ENCODE measurements around the gene SFXN3.

The SFXN3 gene

DNA sequence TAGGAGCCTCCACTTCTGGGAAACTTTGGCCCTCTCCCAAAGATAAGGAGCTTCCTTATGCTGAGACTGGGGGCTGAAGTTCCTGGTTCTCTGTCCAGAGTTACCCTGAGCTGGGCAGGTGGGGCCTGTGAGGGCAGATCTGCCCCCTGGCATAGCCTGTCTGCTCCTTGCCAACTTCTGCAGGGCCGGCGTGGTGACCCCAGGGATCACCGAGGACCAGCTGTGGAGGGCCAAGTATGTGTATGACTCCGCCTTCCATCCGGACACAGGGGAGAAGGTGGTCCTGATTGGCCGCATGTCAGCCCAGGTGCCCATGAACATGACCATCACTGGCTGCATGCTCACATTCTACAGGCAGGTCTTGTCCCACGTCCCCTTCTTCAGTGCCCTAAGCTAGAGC is 4.3 kb downstream of the SFXN3 start:
- DNase-seq = no peak

DNA sequence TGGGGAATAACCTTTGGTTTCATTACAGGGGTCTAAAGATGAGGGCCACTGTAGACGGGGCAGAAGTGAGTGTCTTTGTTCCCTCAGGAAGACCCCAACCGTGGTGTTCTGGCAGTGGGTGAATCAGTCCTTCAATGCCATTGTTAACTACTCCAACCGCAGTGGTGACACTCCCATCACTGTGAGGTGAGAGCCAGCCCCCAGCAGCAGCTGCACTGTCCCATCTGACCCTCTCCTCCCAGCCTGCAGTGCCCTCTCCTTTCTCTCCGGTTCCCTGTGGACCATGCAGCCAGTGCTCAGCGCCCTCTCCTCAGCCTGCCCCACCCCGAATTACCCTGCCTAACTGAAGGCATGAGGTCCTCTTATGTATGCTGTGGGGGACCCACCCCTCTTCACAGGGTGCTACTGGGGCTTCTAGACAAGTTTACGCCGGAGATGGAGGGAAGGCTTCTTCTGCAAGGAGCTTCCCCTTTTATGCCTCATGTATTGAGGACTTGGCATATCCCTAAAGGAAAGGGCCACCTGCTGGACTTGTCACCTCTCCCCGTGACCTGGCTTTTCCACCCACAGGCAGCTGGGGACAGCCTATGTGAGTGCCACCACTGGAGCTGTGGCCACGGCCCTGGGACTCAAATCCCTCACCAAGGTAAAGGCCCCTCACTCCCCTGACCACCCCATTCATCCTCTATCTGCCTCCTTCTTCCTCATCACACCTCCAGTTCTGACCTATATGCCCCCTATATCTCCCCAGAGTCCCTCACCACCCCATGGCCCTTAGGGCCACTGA is 5.1 kb downstream of the SFXN3 start:
- DNase-seq = no peak

DNA sequence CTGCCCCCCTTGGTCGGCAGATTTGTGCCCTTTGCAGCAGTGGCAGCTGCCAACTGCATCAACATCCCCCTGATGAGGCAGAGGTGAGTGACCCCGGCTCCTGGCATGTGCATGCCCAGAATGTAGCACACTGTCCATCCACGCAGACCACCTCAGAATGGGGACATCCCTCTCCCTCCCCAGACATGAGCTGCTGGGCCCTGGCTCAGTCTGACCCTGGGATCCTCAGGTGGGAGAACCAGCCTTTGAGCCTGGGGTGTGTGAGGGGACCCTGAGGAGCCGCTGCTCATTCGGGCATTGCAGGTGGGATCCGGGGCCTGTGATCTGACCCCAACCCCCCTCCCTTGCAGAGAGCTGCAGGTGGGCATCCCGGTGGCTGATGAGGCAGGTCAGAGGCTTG is 5.7 kb downstream of the SFXN3 start:
- DNase-seq = no peak

DNA sequence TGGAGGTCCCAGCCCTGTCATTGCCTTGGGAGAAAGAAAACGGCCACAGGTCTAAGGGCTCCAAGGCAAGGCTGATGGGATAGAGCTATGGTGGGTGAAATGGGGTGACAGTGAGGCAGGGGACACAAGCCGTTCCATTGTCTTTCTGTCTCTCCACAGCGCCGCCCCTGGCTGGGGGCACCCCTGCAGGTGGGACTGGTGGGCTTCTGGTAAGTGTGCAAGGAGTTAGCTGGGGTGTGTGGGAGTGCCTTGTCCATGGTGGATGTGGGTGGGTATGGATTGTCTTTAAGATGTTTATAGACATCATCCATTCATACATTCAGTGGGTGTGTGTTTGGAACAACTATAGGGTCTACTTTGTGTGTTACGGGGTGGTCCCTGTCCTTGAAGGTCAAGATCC is 7.5 kb downstream of the SFXN3 start:
- DNase-seq = no peak

DNA sequence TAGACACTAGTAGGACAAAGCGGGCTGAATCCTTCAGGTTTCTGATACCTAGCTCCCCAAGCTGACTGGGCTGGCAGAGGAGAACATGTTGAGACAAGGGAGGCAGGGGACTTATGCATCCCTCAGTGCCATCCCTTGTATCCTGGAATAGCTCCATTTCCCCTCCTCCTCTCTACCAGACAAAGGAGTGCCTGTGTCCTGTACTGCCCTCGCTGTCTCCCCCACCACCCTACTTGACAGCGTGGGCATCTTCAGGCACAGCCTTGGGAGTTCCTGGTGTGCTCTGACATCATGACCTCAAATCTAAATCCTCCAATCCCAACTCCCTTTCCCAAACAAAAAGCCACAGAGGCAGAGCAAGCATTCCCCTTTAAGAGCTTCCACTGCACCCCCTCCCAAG is 9.0 kb downstream of the SFXN3 start:
- no peak for DNase-seq

DNA sequence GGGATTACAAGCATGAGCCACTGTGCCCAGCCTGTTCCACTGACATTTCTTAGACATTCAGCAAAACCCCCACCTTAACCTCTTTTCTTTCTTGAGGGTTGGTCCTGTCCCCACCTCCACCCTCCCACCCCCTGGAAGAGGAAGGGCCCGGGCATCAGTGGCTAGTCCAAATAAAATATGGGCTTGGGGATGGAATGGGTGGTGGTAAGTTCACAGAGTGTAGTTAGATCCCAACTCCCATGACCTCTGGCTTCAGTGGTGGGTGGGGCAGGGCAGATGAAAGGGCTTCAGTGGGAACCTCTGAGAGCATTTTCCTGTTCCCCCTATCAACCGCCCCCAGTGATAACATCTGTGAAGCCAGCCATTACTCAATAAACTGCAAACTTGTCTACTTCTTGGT is 9.8 kb downstream of the SFXN3 start:
- DNase-seq = no peak

DNA sequence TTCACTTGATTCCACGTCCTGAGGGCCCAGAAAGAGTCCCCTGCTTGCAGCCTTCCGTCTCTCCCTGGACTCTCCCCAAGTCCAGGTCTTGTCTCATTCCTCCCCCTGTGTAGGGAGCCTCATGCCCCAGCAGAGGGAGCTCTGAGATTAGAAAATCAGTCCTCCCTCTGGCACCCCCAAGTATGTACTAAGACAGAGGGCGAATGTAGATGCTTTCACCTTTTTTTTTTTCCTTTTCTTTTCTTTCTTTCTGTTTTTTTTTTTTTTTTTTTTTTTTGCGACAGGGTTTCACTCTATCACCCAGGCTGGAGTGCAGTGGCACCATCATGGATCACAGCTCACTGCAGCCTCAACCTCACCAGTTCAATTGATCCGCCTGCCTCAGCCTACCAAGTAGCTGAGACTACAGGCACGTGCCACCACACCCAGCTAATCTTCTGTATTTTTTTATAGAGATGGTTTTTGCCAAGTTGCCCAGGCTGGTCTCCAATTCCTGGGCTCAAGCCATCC is 10.3 kb downstream of the SFXN3 start:
- DNase-seq = peak; percentile 34

DNA sequence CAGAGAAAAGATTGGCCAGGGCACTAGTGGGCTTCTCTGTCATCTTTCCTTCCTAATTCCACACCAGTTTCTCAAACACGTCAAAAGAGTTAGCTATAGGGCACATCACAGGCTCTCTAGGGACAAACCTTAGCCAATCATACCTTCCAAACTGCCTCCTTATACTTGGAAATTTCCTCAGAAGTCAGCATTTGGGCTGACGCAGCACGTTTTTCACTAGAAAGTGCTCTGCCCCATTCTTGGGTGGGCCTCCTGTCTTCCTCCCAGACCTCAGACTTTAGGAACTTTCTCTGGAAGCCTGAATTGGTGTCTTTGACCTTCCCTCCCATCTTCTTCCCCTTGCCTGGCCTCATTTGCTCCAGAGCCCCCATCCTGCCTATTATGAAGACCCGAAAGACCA is 11.1 kb downstream of the SFXN3 start:
- DNase-seq = no peak

DNA sequence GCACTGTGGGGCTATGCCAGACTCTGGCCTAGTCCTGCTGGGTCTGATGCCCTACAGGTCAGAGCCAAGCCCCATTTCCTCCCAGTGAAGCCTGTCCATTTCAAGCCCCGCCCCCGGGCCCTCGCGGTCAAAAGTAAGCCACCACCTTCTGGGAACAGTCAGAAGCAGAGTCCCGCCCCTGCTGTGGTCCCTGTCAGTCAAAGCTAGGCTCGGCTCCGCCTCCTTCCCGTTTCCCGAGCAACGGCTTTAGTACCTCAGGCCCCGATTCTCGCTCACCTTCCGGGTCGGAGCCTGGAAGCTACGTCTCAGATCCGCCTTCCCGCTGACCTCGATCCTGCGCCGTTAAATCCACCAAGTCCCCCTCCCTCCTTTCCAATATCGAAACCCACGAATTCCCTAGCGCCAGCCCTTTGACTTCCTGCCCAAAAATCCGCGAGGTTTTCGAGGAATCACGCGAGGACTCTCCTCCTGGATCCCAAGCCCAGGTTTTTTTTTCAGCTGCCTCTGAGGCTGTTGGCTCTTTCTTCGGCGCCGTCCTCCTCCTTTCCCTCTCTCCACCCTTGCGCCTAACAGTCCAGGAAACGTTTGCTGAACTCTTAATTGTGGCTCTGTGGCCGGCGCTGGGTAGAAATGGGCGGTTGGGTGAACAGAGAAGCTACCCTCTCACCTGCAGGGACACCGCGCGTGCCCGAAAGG is 11.8 kb downstream of the SFXN3 start:
- DNase-seq = peak; percentile 95

DNA sequence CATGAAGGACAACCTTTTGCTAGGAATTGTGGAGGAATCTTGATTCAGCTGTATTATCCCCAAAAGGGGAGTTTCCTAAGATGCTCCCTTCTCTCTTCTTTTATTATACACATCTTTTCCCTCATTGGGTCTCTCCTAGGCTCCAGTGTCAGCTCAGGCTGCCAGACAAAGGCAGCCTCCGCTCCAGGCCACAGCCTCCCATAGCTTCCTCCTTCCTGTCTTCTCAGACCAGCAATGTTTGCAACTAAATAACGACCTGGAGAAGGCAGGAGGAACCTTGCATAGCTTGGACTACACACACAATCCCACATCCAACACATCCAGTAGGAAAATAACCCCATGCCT is 12.3 kb downstream of the SFXN3 start:
- no peak for DNase-seq

DNA sequence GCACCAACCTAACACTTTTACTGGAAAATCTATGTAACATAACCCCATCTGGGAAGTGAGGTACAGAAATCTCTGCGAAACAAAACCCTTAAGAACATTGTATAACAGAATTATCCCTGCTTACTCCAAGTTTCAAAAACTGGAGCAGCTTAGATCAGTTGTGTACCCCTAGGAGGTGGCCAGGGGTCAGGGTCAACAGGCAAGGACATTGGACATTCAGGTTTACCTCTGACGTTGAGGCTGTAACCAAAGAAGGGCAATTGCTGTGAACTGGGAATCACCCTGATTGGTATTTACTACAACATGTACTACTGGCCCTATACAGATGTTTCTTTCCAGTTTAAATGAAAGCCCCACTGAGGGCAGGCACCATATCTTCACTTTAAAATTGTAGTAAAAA is 13.1 kb downstream of the SFXN3 start:
- no peak for DNase-seq

DNA sequence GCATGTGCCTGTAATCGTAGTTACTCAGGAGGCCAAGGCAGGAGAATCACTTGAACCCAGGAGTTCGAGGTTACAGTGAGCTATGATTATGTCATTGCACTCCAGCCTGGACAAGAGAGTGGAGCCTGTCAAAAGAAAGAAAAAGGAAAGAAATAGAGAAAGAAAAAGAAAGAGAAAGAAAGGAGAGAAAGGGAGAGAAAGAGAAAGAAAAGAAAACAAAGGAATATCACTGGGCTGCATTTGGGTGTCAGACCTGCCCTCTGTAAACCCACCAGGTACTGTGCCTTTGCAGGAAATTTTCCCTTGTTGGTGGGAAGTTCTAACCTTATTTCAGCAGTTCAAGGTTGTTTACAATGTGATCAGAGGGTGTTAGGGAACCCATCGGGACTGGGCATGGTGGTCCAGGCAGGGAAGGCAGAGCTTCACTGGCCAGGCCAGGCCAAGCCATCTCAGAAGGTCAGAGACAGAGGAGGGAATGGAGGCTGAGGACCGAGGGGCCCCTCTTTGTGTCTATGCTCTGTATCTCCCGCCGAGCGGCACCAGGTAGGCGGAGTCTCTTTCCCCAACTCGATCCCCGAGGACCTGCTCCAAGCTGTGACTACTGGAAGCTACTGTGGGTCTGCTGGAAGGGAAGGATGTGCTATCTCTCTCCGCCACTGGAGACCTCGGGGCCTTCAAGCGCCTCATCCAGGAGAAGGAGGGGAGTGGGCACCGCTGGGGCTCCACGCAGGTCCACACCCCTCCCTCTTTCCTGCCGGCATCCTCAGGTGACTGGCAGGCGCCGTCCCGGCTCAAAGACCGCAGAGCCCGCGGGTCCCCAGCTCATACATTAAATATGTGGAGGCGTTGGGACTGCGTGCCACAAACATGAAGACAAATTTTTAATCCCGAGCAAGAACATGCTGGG is 15.6 kb downstream of the SFXN3 start:
- peak; percentile 47 for DNase-seq

DNA sequence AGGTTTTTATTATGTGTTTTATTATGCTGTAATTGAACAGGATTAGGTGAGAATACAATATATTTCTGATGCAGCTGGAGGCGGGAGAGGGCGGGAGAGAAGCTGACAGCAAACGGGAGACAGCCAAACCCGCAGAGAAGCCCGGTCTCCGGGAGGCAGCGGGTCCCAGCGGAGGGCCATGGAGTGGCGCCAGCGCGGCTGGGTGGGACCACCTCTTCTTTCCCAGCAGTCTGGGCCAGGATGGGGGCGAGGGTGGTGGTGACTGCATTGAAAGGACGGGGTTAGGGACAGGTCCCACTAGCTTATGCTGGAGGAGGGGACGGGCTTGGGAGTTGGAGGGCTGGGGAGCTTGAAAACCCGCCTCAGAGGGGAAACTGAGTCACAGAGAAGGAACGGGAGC is 16.2 kb downstream of the SFXN3 start:
- no peak for DNase-seq

DNA sequence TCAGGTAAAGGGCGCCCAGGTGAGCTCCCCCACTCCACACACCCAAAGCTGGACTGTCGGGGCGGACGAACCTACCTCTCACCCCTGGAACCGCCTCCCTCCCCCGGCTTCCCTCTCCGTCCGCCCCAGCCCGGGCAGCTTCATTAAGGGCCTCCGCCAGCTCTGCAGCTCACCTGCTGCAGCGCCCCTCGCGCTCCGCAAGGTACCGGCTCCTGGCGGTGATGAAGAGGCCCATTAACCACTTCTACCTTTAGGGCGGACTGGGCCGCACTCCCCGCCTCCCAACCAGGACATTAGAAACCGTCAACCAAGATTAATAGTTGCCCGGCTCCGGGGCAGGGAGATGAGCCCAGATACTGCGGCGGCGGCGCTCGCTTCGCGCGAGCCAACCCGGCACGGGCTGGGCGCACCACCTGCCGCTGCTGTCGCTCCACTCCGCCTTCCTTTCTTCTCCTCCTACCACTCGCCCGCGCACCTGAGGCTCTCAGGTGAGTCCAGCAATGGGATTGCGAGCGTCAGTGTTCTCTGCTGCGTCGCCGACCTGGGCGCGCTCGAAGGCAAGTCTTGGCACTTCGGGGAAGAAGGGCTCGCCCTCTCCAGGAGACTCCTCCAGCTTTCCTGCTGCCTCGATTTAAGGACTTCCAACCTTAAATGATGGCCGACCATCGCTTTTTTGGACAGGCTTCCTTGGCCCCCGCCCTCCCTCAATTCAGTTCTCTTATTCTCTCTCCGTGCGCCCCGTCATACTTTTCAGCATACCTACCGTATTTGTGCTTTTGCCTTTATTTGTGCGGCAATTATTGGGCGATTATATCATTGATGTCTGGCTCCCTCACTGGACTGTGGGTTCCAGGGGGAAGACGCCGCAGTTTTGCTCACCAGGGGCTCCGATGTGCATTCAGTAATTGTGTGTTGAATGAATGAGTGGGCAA is 17.2 kb downstream of the SFXN3 start:
- DNase-seq = peak; percentile 72

DNA sequence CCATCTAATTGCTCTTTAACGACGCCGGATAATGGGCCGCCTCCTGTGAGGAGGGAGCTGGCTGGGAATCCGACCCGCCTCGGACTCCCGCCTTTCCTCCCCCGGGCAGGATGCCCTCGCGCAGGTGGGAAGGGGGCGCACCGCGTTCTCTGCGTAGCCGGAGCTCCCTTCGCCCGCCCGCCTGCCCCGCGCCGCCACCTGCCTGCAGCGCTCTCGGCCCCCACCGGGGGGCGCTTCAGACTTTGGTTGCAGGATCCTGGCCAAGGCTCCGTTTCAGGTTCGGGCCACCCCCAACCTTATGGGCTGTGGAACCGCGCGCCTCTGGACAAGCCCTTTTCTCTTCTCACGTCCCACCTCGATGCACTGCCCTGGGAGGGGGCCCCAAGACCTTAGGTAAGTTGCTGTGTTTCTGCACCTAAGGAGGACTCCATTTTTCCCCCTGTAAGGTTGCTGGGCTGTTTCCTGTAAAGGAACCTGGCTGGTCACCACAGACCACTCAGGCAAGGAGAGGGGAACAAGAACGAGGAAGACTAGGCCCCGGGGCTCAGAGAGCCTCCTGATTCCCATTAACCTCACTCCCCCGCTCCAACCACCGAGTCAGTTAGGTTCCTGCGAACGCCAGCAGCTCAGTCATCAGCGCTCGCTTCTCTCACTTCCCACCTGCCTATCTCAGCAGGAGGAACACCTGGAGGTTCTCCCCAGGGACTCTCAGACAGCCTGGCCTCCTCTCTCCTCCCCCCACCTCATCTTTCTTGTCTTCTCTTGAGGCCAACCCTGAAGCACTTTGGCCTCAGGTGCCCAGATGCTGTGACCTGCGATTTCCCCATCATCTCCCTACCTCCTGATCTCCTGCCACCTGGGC is 19.4 kb downstream of the SFXN3 start:
- peak; percentile 62 for DNase-seq

DNA sequence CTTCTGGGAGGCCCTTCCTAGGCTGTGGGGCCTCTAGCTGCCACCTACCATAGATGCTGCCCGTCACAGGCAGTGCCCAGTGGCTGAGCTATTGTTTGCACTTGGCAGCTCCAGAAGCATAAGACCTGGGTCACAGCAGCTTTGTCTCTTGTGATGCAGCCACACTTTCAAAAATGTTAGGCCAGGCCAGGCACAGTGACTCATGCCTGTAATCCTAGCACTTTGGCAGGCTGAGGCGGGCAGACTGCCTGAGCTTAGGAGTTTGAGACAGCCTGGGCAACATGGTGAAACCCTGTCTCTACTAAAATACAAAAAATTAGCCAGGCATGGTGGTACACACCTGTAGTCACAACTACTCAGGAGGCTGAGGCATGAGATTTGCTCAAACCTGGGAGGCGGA is 21.3 kb downstream of the SFXN3 start:
- DNase-seq = no peak

DNA sequence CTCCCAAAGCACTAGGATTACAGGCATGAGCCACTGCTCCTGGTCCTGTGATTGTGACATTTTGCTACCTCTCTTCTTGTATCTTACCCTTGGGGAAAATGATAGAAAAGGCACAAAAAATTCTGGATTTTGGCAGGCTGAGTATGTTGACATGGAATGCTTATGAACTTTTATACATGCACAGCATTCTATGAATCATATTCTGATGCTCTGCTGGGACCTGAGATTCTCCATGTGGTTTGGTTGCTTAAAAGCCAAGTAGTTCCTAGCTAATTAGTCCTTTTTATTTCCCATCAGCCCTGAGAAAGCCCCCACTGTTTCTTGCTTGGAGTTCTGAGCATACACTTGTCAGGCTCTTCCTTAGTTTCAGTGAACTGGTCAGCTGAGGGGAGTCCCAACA is 22.5 kb downstream of the SFXN3 start:
- no peak for DNase-seq

DNA sequence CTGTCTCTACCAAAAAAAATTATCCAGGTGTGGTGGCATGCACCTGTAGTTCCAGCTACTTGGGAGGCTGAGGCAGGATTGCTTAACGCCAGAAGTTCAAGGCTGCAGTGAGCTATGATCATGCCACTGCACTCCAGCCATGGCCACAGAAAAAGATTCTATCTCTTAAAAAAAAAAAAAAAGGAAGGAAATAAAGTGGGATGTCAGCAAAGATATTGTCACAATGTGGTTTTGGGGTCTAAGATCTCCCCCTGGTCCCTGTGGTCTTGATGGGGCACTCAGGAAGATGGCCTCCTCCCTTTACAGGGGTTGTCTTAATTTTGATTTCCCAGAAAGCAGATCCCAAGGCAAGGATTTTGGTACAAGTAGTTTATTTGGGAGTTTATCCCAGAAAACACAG is 23.3 kb downstream of the SFXN3 start:
- no peak for DNase-seq

DNA sequence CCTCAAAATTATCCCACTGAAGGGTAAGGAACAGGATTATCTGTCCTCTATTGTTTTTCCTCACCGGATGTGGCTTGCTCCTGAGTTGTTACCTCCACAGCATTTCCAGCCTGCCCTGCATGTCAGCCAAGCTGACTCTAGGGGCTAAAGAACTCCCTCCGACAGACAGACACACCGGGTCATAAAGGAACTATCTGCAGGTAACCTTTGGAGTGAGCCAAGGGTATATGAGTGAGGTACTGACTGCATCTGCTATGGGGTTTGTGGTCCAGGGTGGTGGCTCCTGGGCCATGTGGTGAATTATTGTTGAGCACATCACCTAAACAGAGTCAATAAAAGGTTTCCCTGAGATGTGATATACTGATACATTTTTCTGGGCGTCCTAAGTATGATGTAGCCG is 23.8 kb downstream of the SFXN3 start:
- no peak for DNase-seq

DNA sequence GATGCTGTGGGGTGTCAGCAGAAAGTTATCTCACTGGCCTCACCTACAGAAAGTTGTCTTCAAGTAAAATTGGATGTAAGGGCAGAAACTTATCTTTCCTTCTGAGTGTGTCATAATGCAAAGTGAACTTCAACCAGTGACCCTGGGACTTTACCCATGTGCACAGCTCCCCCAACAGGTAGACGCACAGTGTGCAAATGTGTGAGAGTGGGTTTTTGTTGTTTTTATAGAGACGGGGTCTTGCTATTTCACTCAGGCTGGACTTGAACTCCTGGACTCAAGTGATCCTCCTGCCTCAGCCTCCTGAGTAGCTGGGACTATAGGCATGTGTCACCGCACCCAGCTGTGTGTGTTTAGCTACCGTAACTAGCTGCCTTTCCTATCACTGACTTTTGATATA is 24.4 kb downstream of the SFXN3 start:
- DNase-seq = no peak
